MCF 10A (cell line): ENCODE data around the gene PNRC2. TPM values are rescaled to one million over a fixed set of nuclear protein-coding genes. Genes with fewer than 3 reads are reported as not detected.

Experiments used
- BruUV-seq: library from RNA; stranded (reverse); fragments of 400-500 nt; replicated peaks from 2 replicates; lab custom pipeline; 2021; lab: Mats Ljungman, UMichigan
- CTCF ChIA-PET: fragments of 300-600 bp; sonication (Branson Sonifier 250); formaldehyde crosslinking; extraction: SDS; loops from one replicate; lab custom pipeline; 2021; ENCODE audit warnings: antibody characterized with exemption, inconsistent platforms; lab: Yijun Ruan, JAX
- POLR2A ChIA-PET: fragments of 300-600, 350-650 bp; sonication (Branson Sonifier 250); formaldehyde crosslinking; extraction: SDS; loops from one replicate; lab custom pipeline; 2020; ENCODE audit warnings: antibody characterized with exemption, inconsistent platforms; lab: Yijun Ruan, JAX
- DNase-seq: peaks from one replicate; pipeline ENCODE4 v3.0.0-alpha.2; 2018; ENCODE audit not compliant: unreplicated experiment
- H3K27ac Mint-ChIP-seq: one replicate; pipeline ENCODE4 v1.8.0; 2022; ENCODE audit warnings: mild to moderate bottlenecking, low read depth, mixed read lengths; ENCODE audit not compliant: unreplicated experiment
- H3K27me3 Mint-ChIP-seq: one replicate; pipeline ENCODE4 v1.8.0; 2022; ENCODE audit warnings: mixed read lengths; ENCODE audit not compliant: insufficient read depth, unreplicated experiment
- H3K36me3 Mint-ChIP-seq: one replicate; pipeline ENCODE4 v1.8.0; 2022; ENCODE audit warnings: mild to moderate bottlenecking, moderate library complexity, mixed read lengths; ENCODE audit not compliant: insufficient read depth, unreplicated experiment
- H3K4me1 Mint-ChIP-seq: one replicate; pipeline ENCODE4 v1.8.0; 2022; ENCODE audit warnings: mixed read lengths; ENCODE audit not compliant: insufficient read depth, unreplicated experiment
- H3K4me3 Mint-ChIP-seq: one replicate; pipeline ENCODE4 v1.8.0; 2022; ENCODE audit warnings: mild to moderate bottlenecking, moderate library complexity, mixed read lengths; ENCODE audit not compliant: unreplicated experiment
- H3K9me3 Mint-ChIP-seq: one replicate; pipeline ENCODE4 v1.8.0; 2022; ENCODE audit warnings: mixed read lengths; ENCODE audit not compliant: unreplicated experiment
- CTCF ChIP-seq: fragments of 200-600 bp; IDR thresholded peaks from one replicate; pipeline ENCODE4 v1.8.0; 2022; ENCODE audit warnings: antibody characterized with exemption, mild to moderate bottlenecking; ENCODE audit not compliant: unreplicated experiment
- intact Hi-C: fragments of 100-400 bp; cut with micrococcal nuclease; formaldehyde crosslinking; loops from 2 replicates; pipeline ENCODE4 v1.14.1; 2022
- total RNA-seq: library from RNA; stranded (reverse); gene quantifications from 2 replicates; pipeline ENCODE4 v1.2.3, GENCODE V29; 2022

PNRC2 gene
- total RNA-seq, 1 experiment from 2014 or later, result 115 TPM

GRCh38 chr1:23916209-23917131 lies 43.2 kb upstream of the PNRC2 start:
- H3K27ac Mint-ChIP-seq, result no peak overlapping the region

GRCh38 chr1:23922321-23922943 lies 37.2 kb upstream of the PNRC2 start:
- POLR2A ChIA-PET, result interaction anchor here (1.2 kb wide), 1 partner anchor 8 kb away, joined by 3 read pairs; no protein-coding TSS in a partner anchor
- H3K36me3 Mint-ChIP-seq, result peaks cover 4% of the 10 kb centered on the region
- H3K27ac Mint-ChIP-seq, result no peak overlapping the region
- BruUV-seq, result no TSS peak
- no peak for DNase-seq
- intact Hi-C loops, result no loop called here
- H3K27me3 Mint-ChIP-seq, result no peaks in the 10 kb centered on the region
- CTCF ChIA-PET, result no interaction called here
- no peaks in the 10 kb centered on the region for H3K9me3 Mint-ChIP-seq
- H3K4me3 Mint-ChIP-seq, result no peak overlapping the region
- TF ChIP-seq CTCF, result no peak
- H3K4me1 Mint-ChIP-seq, result no peaks in the 10 kb centered on the region

More at GRCh38 chr1:23916209-23917131, 43.2 kb upstream of the PNRC2 start:
- DNase-seq, result peak; percentile 85
- ChIA-PET POLR2A (interaction anchor here (0.6 to 1.5 kb wide), 13 partner anchors 13 to 210 kb away, joined by 3 to 9 read pairs (median 3); partner anchors contain the start of gene PNRC2), CTCF (interaction anchor here (0.5 to 3.1 kb wide), 31 partner anchors 9 to 675 kb away, joined by 3 to 44 read pairs (median 4); partner anchors contain the start of gene PITHD1)
- no peaks in the 10 kb centered on the region for H3K9me3 Mint-ChIP-seq
- no TSS peak for BruUV-seq
- peaks cover 6% of the 10 kb centered on the region for H3K4me1 Mint-ChIP-seq
- peak; percentile 78 for TF ChIP-seq CTCF
- H3K4me3 Mint-ChIP-seq, result no peak overlapping the region
- intact Hi-C loops, result loop anchor here (1.0 to 10.0 kb wide), 4 partner anchors 107 to 372 kb away; no protein-coding TSS in a partner anchor
- no peaks in the 10 kb centered on the region for H3K27me3 Mint-ChIP-seq
- H3K36me3 Mint-ChIP-seq, result no peaks in the 10 kb centered on the region

GRCh38 chr1:23923592-23924499 lies 35.8 kb upstream of the PNRC2 start:
- no peaks in the 10 kb centered on the region for H3K4me1 Mint-ChIP-seq
- H3K4me3 Mint-ChIP-seq, result no peak overlapping the region
- peaks cover 4% of the 10 kb centered on the region for H3K36me3 Mint-ChIP-seq
- no peaks in the 10 kb centered on the region for H3K9me3 Mint-ChIP-seq
- DNase-seq, result no peak
- H3K27me3 Mint-ChIP-seq, result no peaks in the 10 kb centered on the region
- POLR2A ChIA-PET, result interaction anchor here (2.5 kb wide), 1 partner anchor 31 kb away, joined by 8 read pairs; no protein-coding TSS in a partner anchor
- intact Hi-C loops, result no loop called here
- H3K27ac Mint-ChIP-seq, result no peak overlapping the region
- TF ChIP-seq CTCF, result no peak
- no TSS peak for BruUV-seq
- CTCF ChIA-PET, result interaction anchor here (0.6 to 1.2 kb wide), 3 partner anchors 65 to 153 kb away, joined by 3 to 4 read pairs (median 3); no protein-coding TSS in a partner anchor
